Upper lobe of left lung (tissue), 6 donors: ENCODE data around the gene RTL1. TPM values are rescaled to one million over a fixed set of nuclear protein-coding genes. Genes with fewer than 3 reads are reported as not detected.

Experiments
- ATAC-seq, 2 donors: fragments of 200-7000 bp; cut with Tn5 transposase; one replicate each; pipeline ENCODE4 v1.9.1; 2022; ENCODE audit warnings: mild to moderate bottlenecking in 2 of 2, moderate library complexity in 2 of 2; ENCODE audit not compliant: low FRiP score in 2 of 2
- DNase-seq, 2 donors: peaks; one replicate each; pipeline ENCODE4 v3.0.0-alpha.2; 2019 to 2020
- H3K27ac ChIP-seq, 4 donors: fragments of 200-600 bp; sonication (generic); one replicate each; pipeline ENCODE4 v1.5.1; 2016 to 2019
- H3K27me3 ChIP-seq, 4 donors: fragments of 200-600 bp; sonication (generic); one replicate each; pipeline ENCODE4 v1.5.1; 2017 to 2019
- H3K36me3 ChIP-seq, 4 donors: fragments of 200-600 bp; sonication (generic); one replicate each; pipeline ENCODE4 v1.5.1; 2016 to 2019
- H3K4me1 ChIP-seq, 4 donors: fragments of 200-600 bp; sonication (generic); one replicate each; pipeline ENCODE4 v1.5.1; 2018 to 2019
- H3K4me3 ChIP-seq, 4 donors: fragments of 200-600 bp; sonication (generic); one replicate each; pipeline ENCODE4 v1.5.1; 2017 to 2019; ENCODE audit warnings: mild to moderate bottlenecking in 2 of 4, moderate library complexity in 1 of 4
- H3K9me3 ChIP-seq, 4 donors: fragments of 200-600 bp; sonication (generic); one replicate each; pipeline ENCODE4 v1.5.1; 2018 to 2019
- EP300 ChIP-seq, 4 donors: sonication (generic); formaldehyde crosslinking; IDR thresholded peaks; one replicate each; pipeline ENCODE4 v1.5.1; 2017; ENCODE audit warnings: antibody characterized with exemption in 4 of 4, control low read depth in 2 of 4
- POLR2A ChIP-seq, 4 donors: fragments of 450-650 bp; IDR thresholded peaks; one replicate each; pipeline ENCODE4 v1.5.1; 2016 to 2017; ENCODE audit warnings: antibody characterized with exemption in 4 of 4, mild to moderate bottlenecking in 2 of 4
- POLR2AphosphoS5 ChIP-seq, 2 donors: sonication (generic); formaldehyde crosslinking; IDR thresholded peaks; one replicate each; pipeline ENCODE4 v1.5.1; 2017; ENCODE audit warnings: antibody characterized with exemption in 2 of 2
- WGBS, 2 donors: methylation state at CpG; one replicate each; pipeline ENCODE4 v1.1.5; 2017 to 2018; 5-methylcytosine and 5-hydroxymethylcytosine counted together
- total RNA-seq, 6 donors: library from RNA; depleted of rRNA in 4 of 6; stranded (reverse); fragments of >200 nt in 4 of 6; gene quantifications; one replicate each; pipeline versions ENCODE4 v1.1.0 to v1.2.1, GENCODE V29; 2016 to 2021
- TF ChIP-seq, protein P1 (sequence below), 6 experiments: fragments of 450-650 bp in 4 of 6; fragments of 200-600 bp in 2 of 6; sonication (generic) in 2 of 6; IDR thresholded peaks; one replicate each; pipeline ENCODE4 v1.5.1; 2016 to 2019; ENCODE audit warnings: antibody characterized with exemption in 6 of 6
- donor health status: DM: no; HTN: no; CAD: no; lungs with moderate emphysema.
- donor health status: DM: no; HTN: yes; CAD: no; lungs with severe emphysema.

Gene RTL1
- total RNA-seq, 6 donors from 2014 or later: not detected

- Histone ChIP-seq H3K4me3 (no peak overlapping the region), H3K9me3 (no peaks in the 10 kb centered on the region), H3K27ac (no peak overlapping the region), H3K27me3 (no peaks in the 10 kb centered on the region), H3K4me1 (no peaks in the 10 kb centered on the region), H3K36me3 (no peaks in the 10 kb centered on the region)
- DNase-seq: no peak
- TF ChIP-seq POLR2A (IDR thresholded peaks at IDR 0.05) (no peak), POLR2AphosphoS5 (IDR thresholded peaks at IDR 0.05) (no peak), EP300 (IDR thresholded peaks at IDR 0.05) (no peak)
- TF ChIP-seq, protein P1, sequence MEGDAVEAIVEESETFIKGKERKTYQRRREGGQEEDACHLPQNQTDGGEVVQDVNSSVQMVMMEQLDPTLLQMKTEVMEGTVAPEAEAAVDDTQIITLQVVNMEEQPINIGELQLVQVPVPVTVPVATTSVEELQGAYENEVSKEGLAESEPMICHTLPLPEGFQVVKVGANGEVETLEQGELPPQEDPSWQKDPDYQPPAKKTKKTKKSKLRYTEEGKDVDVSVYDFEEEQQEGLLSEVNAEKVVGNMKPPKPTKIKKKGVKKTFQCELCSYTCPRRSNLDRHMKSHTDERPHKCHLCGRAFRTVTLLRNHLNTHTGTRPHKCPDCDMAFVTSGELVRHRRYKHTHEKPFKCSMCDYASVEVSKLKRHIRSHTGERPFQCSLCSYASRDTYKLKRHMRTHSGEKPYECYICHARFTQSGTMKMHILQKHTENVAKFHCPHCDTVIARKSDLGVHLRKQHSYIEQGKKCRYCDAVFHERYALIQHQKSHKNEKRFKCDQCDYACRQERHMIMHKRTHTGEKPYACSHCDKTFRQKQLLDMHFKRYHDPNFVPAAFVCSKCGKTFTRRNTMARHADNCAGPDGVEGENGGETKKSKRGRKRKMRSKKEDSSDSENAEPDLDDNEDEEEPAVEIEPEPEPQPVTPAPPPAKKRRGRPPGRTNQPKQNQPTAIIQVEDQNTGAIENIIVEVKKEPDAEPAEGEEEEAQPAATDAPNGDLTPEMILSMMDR (IDR thresholded peaks at IDR 0.05): no peak
- ATAC-seq: no peak
- 94% methylated on average over 48 of the region's 49 CpGs for WGBS, 2 donors
Observed at GRCh38 chr14:100882026-100882967, 21.2 kb downstream of the RTL1 start.

DNA sequence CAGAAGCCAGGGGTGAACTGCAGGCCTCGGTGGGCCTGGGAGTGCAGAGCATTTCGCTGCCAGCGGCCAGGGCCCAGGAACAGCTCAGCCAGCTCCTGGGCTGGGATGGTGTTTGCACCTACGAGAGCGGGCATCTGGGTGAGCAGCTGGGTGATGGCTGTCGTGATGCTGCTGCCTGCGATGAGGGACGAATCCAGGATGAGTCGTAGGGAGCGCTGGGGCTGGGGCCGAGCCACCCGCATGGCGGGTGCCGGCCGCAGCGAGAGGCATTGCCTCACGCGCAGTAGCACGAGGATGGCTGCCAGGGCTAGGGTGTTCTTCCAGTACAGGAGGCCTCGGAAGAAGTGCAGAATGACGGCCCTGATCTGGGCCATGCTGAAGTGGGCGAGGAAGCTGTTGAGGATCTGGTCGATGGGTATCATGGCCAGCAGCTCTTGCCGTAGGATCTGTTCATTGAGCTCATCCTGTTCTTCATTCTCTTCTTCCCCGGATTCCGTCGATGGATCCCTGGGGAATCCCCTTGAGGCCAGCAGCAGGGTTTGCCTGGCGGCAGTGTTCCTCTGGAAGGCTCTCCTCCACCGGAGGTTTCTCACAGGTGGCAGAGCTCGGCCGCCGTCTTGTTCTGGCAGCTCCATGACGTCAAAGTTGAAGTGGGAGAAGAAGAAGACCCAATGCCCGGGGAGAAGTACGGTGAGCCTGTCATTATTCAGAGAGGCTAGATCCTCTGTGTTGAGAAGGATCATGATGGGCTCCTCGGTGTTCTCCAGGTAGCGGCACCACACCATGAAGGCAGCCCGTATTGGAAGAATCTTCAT, 22.1 kb downstream of the RTL1 start:
- H3K4me1 ChIP-seq: no peaks in the 10 kb centered on the region
- H3K27ac ChIP-seq: no peak overlapping the region
- no peaks in the 10 kb centered on the region for H3K9me3 ChIP-seq
- H3K4me3 ChIP-seq: no peak overlapping the region
- H3K27me3 ChIP-seq: no peaks in the 10 kb centered on the region
- no peak for ATAC-seq
- no peak for DNase-seq
- WGBS, 2 donors: 96 to 99% methylated on average over 38 of the region's 38 CpGs
- no peak for TF ChIP-seq POLR2A (IDR thresholded peaks at IDR 0.05)
- TF ChIP-seq POLR2AphosphoS5 (IDR thresholded peaks at IDR 0.05): no peak
- no peak for TF ChIP-seq EP300 (IDR thresholded peaks at IDR 0.05)
- TF ChIP-seq, protein P1 (IDR thresholded peaks at IDR 0.05): no peak
- no peaks in the 10 kb centered on the region for H3K36me3 ChIP-seq

- TF ChIP-seq POLR2A (IDR thresholded peaks at IDR 0.05): no peak
- TF ChIP-seq, protein P1 (IDR thresholded peaks at IDR 0.05): no peak
- TF ChIP-seq POLR2AphosphoS5 (IDR thresholded peaks at IDR 0.05): no peak
- TF ChIP-seq EP300 (IDR thresholded peaks at IDR 0.05): no peak
- H3K36me3 ChIP-seq: no peaks in the 10 kb centered on the region
- no peak overlapping the region for H3K27ac ChIP-seq
- no peak overlapping the region for H3K4me3 ChIP-seq
- 89 to 92% methylated on average over 26 to 33 of the region's 34 CpGs for WGBS, 2 donors
- ATAC-seq (no peak), DNase-seq (no peak)
- no peaks in the 10 kb centered on the region for H3K9me3 ChIP-seq
- no peaks in the 10 kb centered on the region for H3K27me3 ChIP-seq
- H3K4me1 ChIP-seq: no peaks in the 10 kb centered on the region
Observed at GRCh38 chr14:100880271-100881101, 23.0 kb downstream of the RTL1 start.

DNA sequence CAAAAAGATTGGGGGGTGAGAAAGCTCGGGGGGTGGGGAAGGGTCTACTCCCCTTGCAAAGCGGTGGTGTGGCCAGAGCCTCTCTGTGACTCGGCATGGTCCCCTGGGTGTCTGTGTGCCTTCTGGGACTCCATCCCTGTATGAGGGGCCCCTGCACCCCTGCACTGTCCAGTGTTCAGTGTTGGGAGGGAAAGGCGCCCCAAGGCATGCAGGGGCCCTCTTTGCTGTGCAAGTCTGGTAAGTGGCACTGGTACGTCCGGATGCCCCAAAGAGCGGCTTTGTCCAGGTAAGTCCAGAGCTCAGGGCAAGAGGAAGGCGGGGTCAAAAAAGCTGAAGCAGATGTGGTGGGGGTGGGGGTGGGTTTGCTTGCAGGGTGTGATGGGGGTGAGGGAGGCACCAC, 23.7 kb downstream of the RTL1 start:
- Histone ChIP-seq H3K27ac (no peak overlapping the region), H3K27me3 (no peaks in the 10 kb centered on the region), H3K9me3 (no peaks in the 10 kb centered on the region), H3K36me3 (no peaks in the 10 kb centered on the region), H3K4me1 (no peaks in the 10 kb centered on the region), H3K4me3 (no peak overlapping the region)
- no peak for DNase-seq
- ATAC-seq: no peak
- TF ChIP-seq EP300 (IDR thresholded peaks at IDR 0.05) (no peak), POLR2AphosphoS5 (IDR thresholded peaks at IDR 0.05) (no peak), POLR2A (IDR thresholded peaks at IDR 0.05) (no peak)
- TF ChIP-seq, protein P1 (IDR thresholded peaks at IDR 0.05): no peak
- WGBS, 2 donors: 81 to 95% methylated on average over 7 to 8 of the region's 8 CpGs
